HG03139 (cell line): ENCODE measurements around the gene OR2T1.
"Not testable (repeated sequence)": the region's sequence is repeated elsewhere in the genome, so short reads cannot be mapped to it uniquely, and the experiment has no call there.

Experiments used
- ATAC-seq: cut with Tn5 transposase; IDR thresholded peaks from one replicate; pipeline ENCODE4 v1.9.1; 2021; ENCODE audit not compliant: unreplicated experiment

OR2T1 gene

GRCh38 chr1:248434913-248435312 is 32.1 kb downstream of the OR2T1 start:
- not testable (repeated sequence) for ATAC-seq

GRCh38 chr1:248436303-248436702 is 33.5 kb downstream of the OR2T1 start:
- ATAC-seq: not testable (repeated sequence)

GRCh38 chr1:248438668-248439067 is 35.8 kb downstream of the OR2T1 start:
- ATAC-seq: not testable (repeated sequence)

GRCh38 chr1:248439283-248439682 is 36.4 kb downstream of the OR2T1 start:
- ATAC-seq: not testable (repeated sequence)

GRCh38 chr1:248442500-248443277 is 39.8 kb downstream of the OR2T1 start:
- not testable (repeated sequence) for ATAC-seq

GRCh38 chr1:248444603-248445002 is 41.8 kb downstream of the OR2T1 start:
- not testable (repeated sequence) for ATAC-seq

GRCh38 chr1:248445399-248445798 is 42.6 kb downstream of the OR2T1 start, which contains the start of gene OR2T2:
TSS of gene OR2T2 (plus strand) at chr1:248445637. CDS start at chr1:248452798, 7,161 bp downstream.
- ATAC-seq: not testable (repeated sequence)

- ATAC-seq: peak; percentile 39
Observed at GRCh38 chr1:248448409-248449074, 45.7 kb downstream of the OR2T1 start.

- ATAC-seq: not testable (repeated sequence)
Observed at GRCh38 chr1:248449821-248450465, 47.1 kb downstream of the OR2T1 start.

GRCh38 chr1:248450466-248451145 is 47.8 kb downstream of the OR2T1 start:
- peak; percentile 55 for ATAC-seq

- ATAC-seq: not testable (repeated sequence)
Observed at GRCh38 chr1:248453619-248454018, 50.8 kb downstream of the OR2T1 start.

- ATAC-seq: not testable (repeated sequence)
Observed at GRCh38 chr1:248455045-248455444, 52.2 kb downstream of the OR2T1 start.

GRCh38 chr1:248456635-248457034 is 53.8 kb downstream of the OR2T1 start:
- ATAC-seq: not testable (repeated sequence)
